Endodermal cell (in vitro differentiated cells): ENCODE results near the gene UBE2E1. TPM values are rescaled to one million over a fixed set of nuclear protein-coding genes. Genes with fewer than 3 reads are reported as not detected.

ENCODE experiments used
- DNase-seq: peaks from one replicate; pipeline ENCODE4 v3.0.0-alpha.2; 2017
- H3K27ac ChIP-seq: 2 replicates; pipeline ENCODE4 v1.5.1; 2013; ENCODE audit warnings: mild to moderate bottlenecking, low read depth, low read length, moderate library complexity
- H3K27me3 ChIP-seq: 2 replicates; pipeline ENCODE4 v1.6.1; 2013; ENCODE audit warnings: mild to moderate bottlenecking, low read length, moderate library complexity; ENCODE audit not compliant: insufficient read depth, control insufficient read depth, poor library complexity, severe bottlenecking
- H3K36me3 ChIP-seq: 2 replicates; pipeline ENCODE4 v1.7.0; 2013; ENCODE audit warnings: mild to moderate bottlenecking, low read length, moderate library complexity; ENCODE audit not compliant: control insufficient read depth, insufficient read depth
- H3K4me1 ChIP-seq: one replicate; pipeline ENCODE4 v1.7.0; 2013; ENCODE audit warnings: low read length; ENCODE audit not compliant: control insufficient read depth, insufficient read depth
- H3K4me3 ChIP-seq: 2 replicates; pipeline ENCODE4 v1.5.1; 2013; ENCODE audit warnings: mild to moderate bottlenecking, low read length, moderate library complexity
- H3K9ac ChIP-seq: 2 replicates; pipeline ENCODE4 v1.6.1; 2013; ENCODE audit warnings: mild to moderate bottlenecking, low read length, moderate library complexity; ENCODE audit not compliant: poor library complexity, severe bottlenecking; ENCODE audit errors: extremely low read depth
- H3K9me3 ChIP-seq: 2 replicates; pipeline ENCODE4 v1.6.1; 2013; ENCODE audit warnings: mild to moderate bottlenecking, low read length, moderate library complexity; ENCODE audit not compliant: control insufficient read depth
- H3K27ac Mint-ChIP-seq: 2 replicates; pipeline ENCODE4 v1.8.0; 2020; ENCODE audit warnings: mixed read lengths
- H3K27me3 Mint-ChIP-seq: 2 replicates; pipeline ENCODE4 v1.8.0; 2021; ENCODE audit warnings: mild to moderate bottlenecking, mixed read lengths; ENCODE audit not compliant: insufficient read depth
- H3K36me3 Mint-ChIP-seq: 2 replicates; pipeline ENCODE4 v1.8.0; 2020; ENCODE audit warnings: low read depth, mixed read lengths
- H3K4me1 Mint-ChIP-seq: 2 replicates; pipeline ENCODE4 v1.8.0; 2020; ENCODE audit warnings: mixed read lengths
- H3K4me3 Mint-ChIP-seq: 2 replicates; pipeline ENCODE4 v1.8.0; 2020; ENCODE audit warnings: mild to moderate bottlenecking, moderate library complexity, mixed read lengths
- H3K9me3 Mint-ChIP-seq: 2 replicates; pipeline ENCODE4 v1.8.0; 2020; ENCODE audit warnings: mild to moderate bottlenecking, mixed read lengths
- WGBS, 2 experiments: methylation state at CpG; one replicate each; pipeline versions ENCODE4 v1.1.5 to v1.1.7; 2013; ENCODE audit warnings: missing lambda C conversion rate in 2 of 2, mixed read lengths in 1 of 2; ENCODE audit not compliant: insufficient coverage in 1 of 2, insufficient read length in 1 of 2; 5-methylcytosine and 5-hydroxymethylcytosine counted together
- total RNA-seq, 2 donors: library from RNA; stranded (reverse); fragmentation: NEBNext Ultra II Directional in 1 of 2; extraction: Animal tissue kit (Norgen Biotek cat#: 25700) in 1 of 2; gene quantifications; 2 replicates in 1 of 2; 3 replicates in 1 of 2; pipeline ENCODE4 v1.2.1, GENCODE V29; 2021
- TF ChIP-seq, protein P1 (sequence below): fragments of 200-600 bp; sonication (generic); conservative IDR thresholded peaks from 2 replicates; pipeline ENCODE4 v1.5.0; 2021; ENCODE audit warnings: antibody characterized with exemption, mild to moderate bottlenecking

UBE2E1 gene
- total RNA-seq, 2 donors from 2014 or later, result 112 to 120 TPM

DNA sequence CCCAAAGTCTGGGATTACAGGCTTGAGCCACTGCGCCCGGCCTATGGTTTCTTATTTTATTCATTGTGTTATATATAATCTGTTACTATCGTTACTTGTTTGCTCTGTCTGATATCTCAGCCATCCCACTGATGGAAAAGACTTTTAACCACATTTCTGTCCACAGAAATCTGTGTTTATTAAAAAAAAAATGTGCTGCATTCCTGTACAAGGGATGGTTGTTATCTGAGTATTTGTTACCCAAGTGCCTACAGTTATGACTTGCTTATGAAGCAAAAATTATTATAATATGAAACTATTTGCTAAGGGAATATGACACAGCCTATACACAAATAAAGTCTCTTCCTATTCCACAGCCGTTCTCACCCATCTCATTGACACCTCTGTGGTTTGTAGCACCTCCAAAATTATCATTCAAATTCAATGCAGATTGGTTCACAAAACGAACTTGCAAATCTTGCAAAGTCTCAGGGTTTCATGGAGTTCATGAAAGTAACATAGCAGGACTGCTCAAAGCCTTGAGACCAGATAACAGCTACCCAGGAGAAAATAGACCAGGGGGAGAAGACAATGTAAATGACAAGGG lies 47.4 kb upstream of the UBE2E1 start:
- Histone ChIP-seq H3K27me3 (no peaks in the 10 kb centered on the region), H3K27ac (no peak overlapping the region), H3K9me3 (no peaks in the 10 kb centered on the region), H3K9ac (peak overlapping the region; percentile 22), H3K4me1 (peaks cover 3% of the 10 kb centered on the region), H3K36me3 (no peaks in the 10 kb centered on the region), H3K4me3 (no peak overlapping the region)
- no peak overlapping the region for H3K4me3 Mint-ChIP-seq
- H3K27me3 Mint-ChIP-seq, result no peaks in the 10 kb centered on the region
- 60 to 62% methylated on average over 1 to 4 of the region's 5 CpGs for WGBS, 2 experiments
- no peak for DNase-seq
- no peak overlapping the region for H3K27ac Mint-ChIP-seq
- H3K4me1 Mint-ChIP-seq, result peaks cover 31% of the 10 kb centered on the region
- TF ChIP-seq, protein P1, sequence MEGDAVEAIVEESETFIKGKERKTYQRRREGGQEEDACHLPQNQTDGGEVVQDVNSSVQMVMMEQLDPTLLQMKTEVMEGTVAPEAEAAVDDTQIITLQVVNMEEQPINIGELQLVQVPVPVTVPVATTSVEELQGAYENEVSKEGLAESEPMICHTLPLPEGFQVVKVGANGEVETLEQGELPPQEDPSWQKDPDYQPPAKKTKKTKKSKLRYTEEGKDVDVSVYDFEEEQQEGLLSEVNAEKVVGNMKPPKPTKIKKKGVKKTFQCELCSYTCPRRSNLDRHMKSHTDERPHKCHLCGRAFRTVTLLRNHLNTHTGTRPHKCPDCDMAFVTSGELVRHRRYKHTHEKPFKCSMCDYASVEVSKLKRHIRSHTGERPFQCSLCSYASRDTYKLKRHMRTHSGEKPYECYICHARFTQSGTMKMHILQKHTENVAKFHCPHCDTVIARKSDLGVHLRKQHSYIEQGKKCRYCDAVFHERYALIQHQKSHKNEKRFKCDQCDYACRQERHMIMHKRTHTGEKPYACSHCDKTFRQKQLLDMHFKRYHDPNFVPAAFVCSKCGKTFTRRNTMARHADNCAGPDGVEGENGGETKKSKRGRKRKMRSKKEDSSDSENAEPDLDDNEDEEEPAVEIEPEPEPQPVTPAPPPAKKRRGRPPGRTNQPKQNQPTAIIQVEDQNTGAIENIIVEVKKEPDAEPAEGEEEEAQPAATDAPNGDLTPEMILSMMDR, result no peak
- H3K9me3 Mint-ChIP-seq, result no peaks in the 10 kb centered on the region
- no peaks in the 10 kb centered on the region for H3K36me3 Mint-ChIP-seq

DNA sequence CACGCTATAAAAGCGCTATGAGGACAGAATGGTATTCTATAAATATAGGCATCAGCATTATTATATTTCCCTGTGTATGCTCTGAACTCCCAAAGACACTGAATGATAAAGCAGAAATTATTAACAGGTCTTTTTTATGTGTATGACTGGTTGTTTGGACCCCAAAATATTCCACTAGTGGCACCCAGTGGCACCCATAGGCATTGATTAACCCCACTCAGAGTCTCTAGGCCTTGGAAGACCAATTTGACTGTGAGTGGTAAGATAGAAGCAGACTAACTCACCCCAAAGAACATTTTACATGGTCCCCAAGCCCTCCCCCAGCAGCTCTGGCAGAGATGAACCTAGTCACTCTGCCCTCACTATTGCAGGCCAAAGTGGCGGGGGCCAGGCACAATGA lies 45.4 kb upstream of the UBE2E1 start:
- H3K4me1 Mint-ChIP-seq, result peaks cover 31% of the 10 kb centered on the region
- no peaks in the 10 kb centered on the region for H3K27me3 Mint-ChIP-seq
- WGBS, 2 experiments, result 94% methylated on average over 1 of the region's 3 CpGs; no CpG with 5 or more reads in 1 of the 2 experiments
- no peak overlapping the region for H3K27ac ChIP-seq
- H3K4me3 ChIP-seq, result no peak overlapping the region
- DNase-seq, result no peak
- no peak overlapping the region for H3K9ac ChIP-seq
- H3K4me1 ChIP-seq, result peaks cover 3% of the 10 kb centered on the region
- no peaks in the 10 kb centered on the region for H3K36me3 ChIP-seq
- H3K36me3 Mint-ChIP-seq, result no peaks in the 10 kb centered on the region
- H3K4me3 Mint-ChIP-seq, result no peak overlapping the region
- no peaks in the 10 kb centered on the region for H3K9me3 ChIP-seq
- H3K27me3 ChIP-seq, result no peaks in the 10 kb centered on the region
- TF ChIP-seq, protein P1, result no peak
- peak overlapping the region; percentile 81 for H3K27ac Mint-ChIP-seq
- H3K9me3 Mint-ChIP-seq, result no peaks in the 10 kb centered on the region

DNA sequence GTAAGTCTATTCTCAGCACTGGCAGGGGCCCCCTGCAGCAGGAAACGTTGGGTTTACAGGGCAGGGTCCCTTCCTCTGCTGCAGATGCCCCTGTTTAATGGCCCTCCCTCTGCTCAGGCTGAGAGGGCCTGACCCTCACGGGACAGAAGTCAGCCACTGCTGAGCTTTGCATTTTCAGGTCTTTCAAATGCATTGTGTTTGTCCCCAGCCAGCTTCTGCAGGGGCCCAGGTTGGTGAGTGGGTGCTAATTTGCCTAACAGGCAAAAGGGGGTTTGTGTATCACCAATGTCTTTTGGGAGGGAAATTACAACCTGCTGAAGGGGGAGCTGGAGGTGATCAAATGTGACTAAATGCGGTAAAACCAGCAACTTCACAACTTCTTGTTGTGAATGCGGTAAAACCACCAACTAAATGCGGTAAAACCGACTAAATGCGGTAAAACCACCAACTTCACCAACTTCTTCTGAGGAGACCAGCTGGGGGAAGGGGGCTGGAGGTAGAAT lies 44.8 kb upstream of the UBE2E1 start:
- H3K4me1 Mint-ChIP-seq, result peaks cover 31% of the 10 kb centered on the region
- H3K9me3 Mint-ChIP-seq, result no peaks in the 10 kb centered on the region
- TF ChIP-seq, protein P1, result no peak
- WGBS, 2 experiments, result 12 to 27% methylated on average over 3 to 7 of the region's 7 CpGs
- H3K36me3 Mint-ChIP-seq, result no peaks in the 10 kb centered on the region
- H3K36me3 ChIP-seq, result no peaks in the 10 kb centered on the region
- no peaks in the 10 kb centered on the region for H3K9me3 ChIP-seq
- H3K27ac ChIP-seq, result no peak overlapping the region
- no peaks in the 10 kb centered on the region for H3K27me3 ChIP-seq
- peak overlapping the region; percentile 81 for H3K27ac Mint-ChIP-seq
- no peaks in the 10 kb centered on the region for H3K27me3 Mint-ChIP-seq
- no peak overlapping the region for H3K4me3 Mint-ChIP-seq
- H3K9ac ChIP-seq, result no peak overlapping the region
- DNase-seq, result peak; percentile 82
- H3K4me1 ChIP-seq, result peaks cover 3% of the 10 kb centered on the region
- no peak overlapping the region for H3K4me3 ChIP-seq
